ENCODE results near the gene MICU1.
"Not testable (repeated sequence)": the region's sequence is repeated elsewhere in the genome, so short reads cannot be mapped to it uniquely, and the experiment has no call there.

Gene MICU1

GRCh38 chr10:72445851-72446250 is 180.0 kb downstream of the MICU1 start:
- no peak for DNase-seq (ENCODE audit: low read depth)

- not testable (repeated sequence) for DNase-seq (ENCODE audit: low read depth)
These were observed 182.9 kb downstream of the MICU1 start for GRCh38 chr10:72442969-72443368.

GRCh38 chr10:72435570-72435969 is 190.3 kb downstream of the MICU1 start:
- DNase-seq (ENCODE audit: low read depth): no peak

- DNase-seq (ENCODE audit: low read depth): not testable (repeated sequence)
These were observed 194.9 kb downstream of the MICU1 start for GRCh38 chr10:72430936-72431335.

- DNase-seq (ENCODE audit: low read depth): no peak
These were observed 195.9 kb downstream of the MICU1 start for GRCh38 chr10:72429931-72430330.

GRCh38 chr10:72426986-72427385 is 198.9 kb downstream of the MICU1 start:
- DNase-seq (ENCODE audit: low read depth): no peak

GRCh38 chr10:72425133-72425532 is 200.7 kb downstream of the MICU1 start:
- no peak for DNase-seq (ENCODE audit: low read depth)

- no peak for DNase-seq (ENCODE audit: low read depth)
These were observed 201.3 kb downstream of the MICU1 start for GRCh38 chr10:72424561-72424960.

GRCh38 chr10:72423426-72423825 is 202.5 kb downstream of the MICU1 start:
- no peak for DNase-seq (ENCODE audit: low read depth)

GRCh38 chr10:72421885-72422540 is 203.9 kb downstream of the MICU1 start:
- no peak for DNase-seq (ENCODE audit: low read depth)

GRCh38 chr10:72419241-72419640 is 206.6 kb downstream of the MICU1 start:
- DNase-seq (ENCODE audit: low read depth): no peak

- DNase-seq (ENCODE audit: low read depth): no peak
These were observed 207.2 kb downstream of the MICU1 start for GRCh38 chr10:72418679-72419078.

GRCh38 chr10:72417971-72418370 is 207.9 kb downstream of the MICU1 start:
- no peak for DNase-seq (ENCODE audit: low read depth)

- no peak for DNase-seq (ENCODE audit: low read depth)
These were observed 209.2 kb downstream of the MICU1 start for GRCh38 chr10:72416661-72417060.

- no peak for DNase-seq (ENCODE audit: low read depth)
These were observed 211.2 kb downstream of the MICU1 start for GRCh38 chr10:72414642-72415041.

GRCh38 chr10:72409167-72409566 is 216.7 kb downstream of the MICU1 start:
- no peak for DNase-seq (ENCODE audit: low read depth)

GRCh38 chr10:72407927-72408600 is 217.8 kb downstream of the MICU1 start:
- no peak for DNase-seq (ENCODE audit: low read depth)

- DNase-seq (ENCODE audit: low read depth): no peak
These were observed 218.4 kb downstream of the MICU1 start for GRCh38 chr10:72407471-72407870.

GRCh38 chr10:72395581-72395980 is 230.3 kb downstream of the MICU1 start:
- not testable (repeated sequence) for DNase-seq (ENCODE audit: low read depth)

GRCh38 chr10:72392571-72392970 is 233.3 kb downstream of the MICU1 start:
- DNase-seq (ENCODE audit: low read depth): no peak

- DNase-seq (ENCODE audit: low read depth): no peak
These were observed 235.1 kb downstream of the MICU1 start for GRCh38 chr10:72390764-72391163.

- no peak for DNase-seq (ENCODE audit: low read depth)
These were observed 236.2 kb downstream of the MICU1 start for GRCh38 chr10:72389716-72390115.

GRCh38 chr10:72389014-72389413 is 236.9 kb downstream of the MICU1 start:
- DNase-seq (ENCODE audit: low read depth): no peak

GRCh38 chr10:72388062-72388461 is 237.8 kb downstream of the MICU1 start:
- no peak for DNase-seq (ENCODE audit: low read depth)
